Endometrium (tissue), 2 donors: ENCODE results near the gene TMEM150C.
"Not testable (repeated sequence)": the region's sequence is repeated elsewhere in the genome, so short reads cannot be mapped to it uniquely, and the experiment has no call there.

Experiments
- FAIRE-seq: peaks from 2 replicates; lab custom pipeline; 2012; peaks lifted over from hg19 to GRCh38; lab: Jason Lieb, UNC
- donor health status: control.
- donor health status: control.

The TMEM150C gene

GRCh38 chr4:82515705-82516104 lies 46.1 kb downstream of the TMEM150C start:
- no peak for FAIRE-seq

GRCh38 chr4:82513382-82513781 lies 48.4 kb downstream of the TMEM150C start:
- FAIRE-seq, result no peak

GRCh38 chr4:82510216-82510615 lies 51.6 kb downstream of the TMEM150C start:
- no peak for FAIRE-seq

DNA sequence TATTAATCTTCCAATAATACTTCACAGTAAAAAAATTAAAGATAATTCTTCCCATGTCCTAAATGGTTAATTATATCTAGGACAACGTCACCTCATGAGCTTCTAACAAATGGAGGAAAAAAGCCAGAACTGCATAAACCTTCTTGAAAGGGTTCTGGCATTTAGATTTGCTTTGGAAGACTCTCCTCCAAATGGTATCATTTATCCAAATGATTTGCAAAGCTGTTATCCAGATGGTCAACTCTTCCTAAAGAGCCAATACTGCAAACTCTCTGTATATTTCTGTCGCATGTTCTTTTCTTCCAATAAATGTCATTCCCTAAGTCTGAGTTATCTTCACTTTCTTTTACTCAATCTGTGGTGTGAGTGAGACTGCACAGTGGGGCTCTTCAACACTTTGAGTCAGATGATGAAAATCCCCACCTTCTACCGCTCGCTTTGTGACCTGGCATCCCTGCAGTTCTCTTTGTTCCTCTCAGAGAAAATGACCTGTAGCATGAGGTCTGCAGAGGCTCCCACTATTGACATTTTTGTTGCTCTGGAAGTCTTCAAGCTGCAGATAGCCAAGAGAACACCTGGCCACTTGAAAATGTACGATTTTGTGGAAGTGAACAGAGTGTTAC lies 52.9 kb downstream of the TMEM150C start:
- no peak for FAIRE-seq

GRCh38 chr4:82508011-82508410 lies 53.8 kb downstream of the TMEM150C start:
- no peak for FAIRE-seq

DNA sequence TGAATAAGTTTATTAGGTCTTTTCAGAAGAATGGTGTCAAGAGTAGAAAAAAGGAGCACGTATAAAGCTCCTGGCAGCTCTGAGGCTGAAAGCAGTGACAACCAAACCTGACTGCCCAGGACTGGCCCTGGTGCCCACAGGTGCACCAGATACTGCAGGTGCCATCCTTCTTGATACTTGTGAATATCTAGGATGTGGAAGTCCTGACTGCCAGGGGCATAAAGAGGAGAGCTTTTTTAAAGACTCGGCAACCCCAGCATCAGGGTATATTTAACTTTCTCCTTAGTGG lies 60.7 kb downstream of the TMEM150C start:
- FAIRE-seq, result no peak

GRCh38 chr4:82500435-82501153 lies 61.2 kb downstream of the TMEM150C start:
- FAIRE-seq, result no peak

DNA sequence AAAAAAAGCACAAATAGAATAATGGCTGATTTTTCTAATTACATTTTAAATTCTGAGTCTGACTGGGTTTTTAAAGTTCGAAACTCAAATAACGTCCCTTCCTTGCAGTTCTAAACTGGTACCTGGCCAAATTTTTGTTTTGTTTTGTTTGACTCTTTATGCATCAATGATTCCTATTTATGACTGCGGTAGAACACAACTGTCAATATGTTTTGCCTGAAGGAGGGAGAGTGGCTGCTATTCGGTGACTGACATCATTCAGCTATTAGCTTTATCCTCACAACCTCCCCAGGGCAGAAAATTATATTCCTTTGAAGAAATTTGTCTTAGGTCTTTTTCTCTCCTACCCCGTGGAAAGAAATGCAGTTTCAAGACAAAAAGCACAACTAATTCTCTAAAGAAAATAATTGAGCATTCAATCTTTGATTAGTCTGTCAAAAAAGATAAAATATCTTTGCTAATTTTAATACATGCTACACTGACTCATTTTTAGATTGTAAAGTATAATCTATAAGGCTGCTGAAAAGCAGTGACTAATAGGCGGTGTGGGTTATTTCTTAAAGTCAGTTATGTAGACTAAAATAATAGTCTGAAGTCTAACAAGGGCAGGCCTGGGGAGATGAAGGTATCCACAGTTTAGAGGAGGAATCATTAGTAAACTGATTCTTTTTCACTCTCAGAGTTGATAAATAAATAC lies 61.9 kb downstream of the TMEM150C start:
- no peak for FAIRE-seq

GRCh38 chr4:82496349-82496748 lies 65.4 kb downstream of the TMEM150C start:
- no peak for FAIRE-seq

DNA sequence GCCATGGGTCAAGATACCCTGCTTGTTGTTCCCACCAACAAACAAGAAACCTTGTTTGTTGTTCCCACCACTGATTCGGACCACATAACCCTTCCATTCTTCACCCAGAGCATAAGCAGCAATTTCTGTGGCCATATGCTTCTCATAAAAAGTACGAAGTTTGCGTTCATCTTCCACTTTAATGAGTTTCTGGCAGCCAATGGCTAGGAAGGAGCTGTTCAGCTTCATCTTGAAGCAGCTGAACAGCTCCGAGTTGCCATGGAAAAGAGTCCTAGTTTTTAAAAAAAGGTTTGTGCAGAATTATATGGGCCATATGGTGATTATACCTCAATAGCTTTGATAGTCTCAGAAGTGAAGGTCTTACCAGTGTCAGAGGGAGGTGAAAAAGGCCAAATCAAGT lies 66.1 kb downstream of the TMEM150C start:
- FAIRE-seq, result no peak

GRCh38 chr4:82493721-82494425 lies 67.9 kb downstream of the TMEM150C start:
- FAIRE-seq, result no peak

DNA sequence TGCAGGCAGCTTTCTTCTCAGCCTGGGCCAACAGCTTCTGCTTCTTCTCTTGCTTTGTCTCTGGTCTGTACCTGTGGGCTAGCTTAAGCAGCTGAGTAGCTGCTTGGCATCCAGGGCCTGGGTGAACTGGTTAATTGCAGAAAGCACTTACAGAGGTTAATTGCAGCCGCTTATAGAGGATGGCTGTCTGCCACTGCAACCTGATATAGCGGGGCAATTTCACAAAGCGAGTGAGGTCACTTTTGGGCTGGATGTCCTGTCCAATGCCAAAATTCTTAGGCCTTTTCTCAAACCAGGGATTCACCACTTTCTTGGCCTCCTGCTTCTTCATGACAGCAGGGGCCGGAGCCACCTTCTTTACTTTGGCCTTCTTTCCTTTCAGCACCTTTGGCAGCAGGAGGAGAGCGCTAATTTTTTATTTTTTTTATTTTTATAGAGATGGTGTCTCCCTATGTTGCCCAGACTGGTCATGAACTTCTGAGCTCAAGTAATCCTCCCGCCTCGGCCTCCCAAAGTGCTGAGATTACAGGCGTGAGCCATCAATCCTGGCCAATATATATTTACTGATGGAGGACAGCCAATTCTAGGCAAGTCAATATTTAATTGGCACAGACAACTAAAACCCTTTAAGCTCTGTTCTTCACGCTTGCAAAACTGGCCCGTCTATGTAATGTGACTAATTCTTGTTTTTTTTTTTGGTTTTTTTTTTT lies 70.4 kb downstream of the TMEM150C start:
- FAIRE-seq, result no peak

- no peak for FAIRE-seq
Observed at GRCh38 chr4:82489987-82490386, 71.8 kb downstream of the TMEM150C start.

GRCh38 chr4:82489076-82489475 lies 72.7 kb downstream of the TMEM150C start:
- FAIRE-seq, result no peak

DNA sequence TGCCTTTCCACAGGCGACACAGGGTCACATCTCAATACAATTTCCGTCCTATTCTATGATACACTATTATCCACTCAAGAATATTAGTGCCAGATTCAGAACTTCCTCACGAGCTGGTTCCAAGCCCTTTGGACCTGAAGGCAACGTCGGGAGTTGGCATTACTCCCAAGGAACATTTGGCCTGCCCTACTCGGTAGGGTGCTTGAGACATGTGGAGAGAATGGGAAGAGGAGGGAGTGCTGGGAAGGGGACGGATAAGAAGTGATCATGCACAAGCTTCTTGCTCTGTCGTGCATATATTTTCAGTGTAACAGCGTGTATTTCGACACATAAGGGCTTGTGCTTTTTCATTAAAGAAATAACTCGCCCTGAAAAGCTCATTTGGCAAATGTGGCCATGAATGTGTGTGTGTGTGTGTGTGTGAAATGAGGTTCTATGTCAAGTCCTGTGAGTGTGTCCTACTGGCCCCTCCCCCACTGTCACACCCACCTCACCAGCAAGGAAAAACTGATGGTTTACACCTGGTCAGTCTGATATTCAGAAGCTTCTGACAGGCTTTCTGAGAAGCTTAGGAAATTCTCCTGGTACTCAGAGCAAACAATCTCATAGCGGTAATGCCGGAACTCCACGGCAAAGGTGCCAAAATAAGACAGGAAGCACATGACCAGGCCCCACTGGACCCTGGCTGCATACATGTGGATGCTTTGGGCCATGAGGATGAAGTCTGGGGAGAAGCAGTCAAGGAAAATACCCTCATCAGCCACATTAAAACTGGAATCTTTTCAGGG lies 76.6 kb downstream of the TMEM150C start:
- FAIRE-seq, result no peak

- FAIRE-seq, result no peak
Observed at GRCh38 chr4:82482387-82482786, 79.4 kb downstream of the TMEM150C start.

DNA sequence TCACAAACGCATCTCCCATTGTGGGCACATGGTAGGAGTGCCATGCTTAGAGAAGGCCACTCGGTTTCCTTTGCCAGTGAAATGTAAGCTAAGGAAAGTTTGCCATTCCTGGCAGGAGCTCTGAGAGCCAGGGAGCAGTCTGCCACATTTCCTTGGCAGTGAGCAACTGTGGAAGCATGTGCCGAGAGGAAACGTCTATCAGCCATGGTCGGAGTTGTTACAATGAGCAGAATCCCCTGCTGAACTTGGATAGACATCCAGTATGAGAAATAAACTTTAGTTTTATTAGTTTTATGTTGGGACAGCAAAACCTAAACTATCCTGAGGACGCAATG lies 80.3 kb downstream of the TMEM150C start:
- no peak for FAIRE-seq

- FAIRE-seq, result no peak
Observed at GRCh38 chr4:82480771-82481505, 80.8 kb downstream of the TMEM150C start.

DNA sequence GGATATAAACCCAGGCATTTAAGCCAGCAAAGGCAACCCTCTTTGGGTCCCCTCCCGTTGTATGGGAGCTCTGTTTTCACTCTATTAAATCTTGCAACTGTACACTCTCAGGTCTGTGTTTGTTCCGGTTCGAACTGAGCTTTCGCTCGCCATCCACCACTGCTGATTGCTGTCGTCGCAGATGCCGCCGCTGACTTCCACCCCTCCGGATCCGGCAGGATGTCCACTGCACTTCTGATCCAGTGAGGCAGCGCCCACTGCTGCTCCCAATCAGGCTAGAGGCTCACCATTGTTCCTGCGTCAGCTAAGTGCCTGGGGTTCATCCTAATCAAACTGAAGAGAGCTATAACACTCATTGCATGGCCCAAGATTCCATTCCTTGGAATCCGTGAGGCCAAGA lies 82.2 kb downstream of the TMEM150C start:
- no peak for FAIRE-seq

DNA sequence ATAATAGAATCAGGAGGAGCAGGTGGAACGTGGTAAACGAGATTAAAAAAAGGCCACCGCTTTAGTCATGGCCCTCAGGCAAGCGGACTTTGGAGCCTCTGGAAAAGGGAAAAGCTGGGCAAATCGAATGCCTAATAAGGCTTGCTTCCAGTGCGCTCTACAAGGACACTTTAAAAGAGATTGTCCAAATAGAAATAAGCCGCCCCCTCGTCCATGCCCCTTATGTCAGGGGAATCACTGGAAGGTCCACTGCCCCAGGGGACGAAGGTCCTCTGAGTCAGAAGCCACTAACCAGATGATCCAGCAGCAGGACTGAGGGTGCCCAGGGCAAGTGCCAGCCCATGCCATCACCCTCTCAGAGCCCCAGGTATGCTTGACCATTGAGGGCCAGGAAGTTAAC lies 84.3 kb downstream of the TMEM150C start:
- not testable (repeated sequence) for FAIRE-seq

DNA sequence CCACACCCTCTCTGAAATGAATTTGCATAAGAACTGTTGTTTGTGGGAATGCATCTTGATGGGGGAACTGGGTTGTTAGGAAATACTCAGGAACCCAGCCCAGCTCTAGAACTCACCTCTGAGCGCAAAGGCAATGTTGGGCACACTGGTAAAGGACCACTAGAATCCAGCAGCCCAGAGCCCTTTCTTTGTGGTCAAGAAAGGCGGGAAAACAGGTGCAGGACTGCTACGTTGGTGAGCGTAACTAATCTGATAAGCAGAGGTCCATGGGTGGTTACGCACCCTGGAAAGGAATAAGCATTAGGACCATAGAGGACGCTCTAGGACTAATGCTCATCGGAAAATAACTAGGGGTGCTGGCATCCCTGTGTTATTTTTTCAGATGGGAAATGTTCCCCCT lies 85.9 kb downstream of the TMEM150C start:
- FAIRE-seq, result not testable (repeated sequence)
